K562 (cell line): ENCODE data around the gene RNF212B. TPM values are rescaled to one million over a fixed set of nuclear protein-coding genes. Genes with fewer than 3 reads are reported as not detected.
A peak's percentile ranks its signal among the peaks of the same experiment; 100 is the strongest.

Experiments
- CHAMP1 ChIP-seq: fragments of 450-650 bp; IDR thresholded peaks from 2 replicates; pipeline ENCODE4 v1.6.1; 2016; ENCODE audit warnings: mild to moderate bottlenecking
- CHD4 ChIP-seq: fragments of 200-600 bp; sonication (generic); IDR thresholded peaks from 3 replicates; pipeline ENCODE4 v1.6.1; 2012; ENCODE audit warnings: low read depth, mild to moderate bottlenecking, mixed read lengths, low read length, inconsistent platforms; ENCODE audit not compliant: insufficient read depth, insufficient replicate concordance, poor library complexity, severe bottlenecking
- CHD7 ChIP-seq: fragments of 200-600 bp; sonication (generic); IDR thresholded peaks from one replicate; pipeline ENCODE4 v1.6.1; 2012; ENCODE audit warnings: mild to moderate bottlenecking, low read depth, low read length, inconsistent platforms
- E2F6 ChIP-seq, 2 experiments: IDR thresholded peaks; 2 replicates each; pipeline ENCODE4 v1.6.1; 2011; ENCODE audit warnings: borderline replicate concordance in 1 of 2, control low read depth in 1 of 2, low read depth in 1 of 2, low read length in 1 of 2, mild to moderate bottlenecking in 1 of 2, mixed read lengths in 1 of 2, moderate library complexity in 1 of 2; ENCODE audit not compliant: insufficient read depth in 1 of 2, insufficient read length in 1 of 2, poor library complexity in 1 of 2, severe bottlenecking in 1 of 2; ENCODE audit errors: extremely low read depth in 1 of 2
- ETV6 ChIP-seq, 3 experiments: fragments of 150-350 bp in 1 of 3; sonication (generic) in 1 of 3; formaldehyde crosslinking in 1 of 3; IDR thresholded peaks; 2 replicates each; pipeline versions ENCODE4 v1.6.1 to v1.8.0; 2014 to 2022; ENCODE audit warnings: borderline replicate concordance in 2 of 3, low read depth in 2 of 3, antibody characterized with exemption in 1 of 3, low read length in 1 of 3, mild to moderate bottlenecking in 1 of 3, missing genetic modification reagents in 1 of 3
- NFRKB ChIP-seq: fragments of 450-650 bp; IDR thresholded peaks from 2 replicates; pipeline ENCODE4 v1.6.1; 2016; ENCODE audit warnings: low read depth
- TAF7 ChIP-seq: fragments of 450-650 bp; IDR thresholded peaks from 2 replicates; pipeline ENCODE4 v1.6.1; 2016; ENCODE audit warnings: missing genetic modification characterization, missing compliant biosample characterization
- YY1 ChIP-seq, 3 experiments: IDR thresholded peaks; 2 replicates each; pipeline ENCODE4 v1.6.1; 2011; ENCODE audit warnings: low read length in 2 of 3, mild to moderate bottlenecking in 2 of 3, moderate library complexity in 2 of 3, borderline replicate concordance in 1 of 3, control low read depth in 1 of 3, low read depth in 1 of 3; ENCODE audit not compliant: insufficient read depth in 3 of 3, insufficient replicate concordance in 2 of 3, control insufficient read depth in 1 of 3, insufficient read length in 1 of 3; ENCODE audit errors: extremely low read depth in 1 of 3
- polyA plus RNA-seq, 8 experiments: library from polyadenylated mRNA; depleted of rRNA in 4 of 8; stranded (reverse) in 5 of 8; unstranded in 3 of 8; fragments of >200 nt; fragmentation: Nextera tagmentation in 2 of 8; fragmentation: Illumina TruSeq in 1 of 8; extraction: Ambion mirVana in 2 of 8; extraction: Trizol in 1 of 8; gene quantifications; 2 replicates each; pipeline versions ENCODE4 v1.2.1 to v1.2.3, GENCODE V29; 2011 to 2014; ENCODE audit warnings: inconsistent platforms in 1 of 8, missing spikeins in 1 of 8
- total RNA-seq, 7 experiments: library from RNA; depleted of rRNA in 6 of 7; stranded (reverse); fragments of >200 nt in 6 of 7; fragmentation: Illumina TruSeq in 2 of 7; extraction: Trizol in 2 of 7; gene quantifications; 2 replicates each; pipeline versions ENCODE4 v1.2.1 to v1.2.3, GENCODE V29; 2011 to 2021; ENCODE audit warnings: low replicate concordance in 1 of 7

RNF212B gene
- total and polyA plus RNA-seq, 9 of the 15 experiments (the other 6 are each of a cell fraction or from before 2014, with no cell fraction given), result 0.15 to 0.43 (median 0.27) TPM; not detected in 3

GRCh38 chr14:23237772-23238594 is at the start of gene RNF212B (continued):
- TF ChIP-seq CHD7 (no peak), E2F6 (IDR thresholded peaks at IDR 0.05; ENCODE audit: borderline replicate concordance in 1 of 2, extremely low read depth in 1 of 2, insufficient read depth in 1 of 2, insufficient read length in 1 of 2, low read depth in 1 of 2, low read length in 1 of 2, poor library complexity in 1 of 2, severe bottlenecking in 1 of 2) (peak; percentile 83 to 94), YY1 (IDR thresholded peaks at IDR 0.05; ENCODE audit: borderline replicate concordance in 1 of 3, control insufficient read depth in 1 of 3, extremely low read depth in 1 of 3, insufficient read depth in 3 of 3, insufficient read length in 1 of 3, insufficient replicate concordance in 2 of 3, low read depth in 1 of 3, low read length in 2 of 3) (peak in 2 of 3 experiments; percentile 15 to 27), ETV6 (IDR thresholded peaks at IDR 0.05; ENCODE audit: borderline replicate concordance in 1 of 2, low read depth in 2 of 2, low read length in 1 of 2) (no peak), ETV6 (CRISPR knock-in tag; IDR thresholded peaks at IDR 0.05; ENCODE audit: borderline replicate concordance) (no peak), CHAMP1 (no peak), TAF7 (no peak), CHD4 (no peak), NFRKB (0 out of 2 replicates have a peak, but pooled peaks have one; percentile 18)
